Hepatocyte (in vitro differentiated cells): ENCODE results near the gene MR1.

ENCODE experiments used
- CTCF ChIP-seq: fragments of 200-600 bp; sonication (generic); IDR thresholded peaks from 2 replicates; pipeline ENCODE4 v1.5.1; 2016; ENCODE audit warnings: antibody characterized with exemption, mild to moderate bottlenecking; ENCODE audit not compliant: poor library complexity
- EZH2 ChIP-seq: fragments of 200-600 bp; sonication (generic); IDR thresholded peaks from 2 replicates; pipeline ENCODE4 v1.6.1; 2016; ENCODE audit warnings: antibody characterized with exemption, mild to moderate bottlenecking, borderline replicate concordance
- EZH2phosphoT487 ChIP-seq: fragments of 200-600 bp; sonication (generic); IDR thresholded peaks from one replicate; pipeline ENCODE4 v1.6.1; 2018; ENCODE audit warnings: antibody characterized with exemption, mild to moderate bottlenecking, low read depth, moderate library complexity; ENCODE audit not compliant: unreplicated experiment, severe bottlenecking

GRCh38 chr1:180988253-180988752 lies 45.5 kb upstream of the MR1 start:
- TF ChIP-seq CTCF, result no peak
- TF ChIP-seq EZH2, result no peak
- TF ChIP-seq EZH2phosphoT487, result no peak
